Stimulated activated CD4-positive, alpha-beta T cell treated with anti-CD3 and anti-CD28 coated beads, Interleukin-12 subunit alpha, Interleukin-12 subunit beta, amount 100 ng/mL, for 48 hours (primary cell): Measurements from ENCODE around the gene SCFD2.

Experiments used
- DNase-seq, 3 donors: peaks; one replicate each; pipeline ENCODE4 v3.0.0-alpha.2; 2020; ENCODE audit warnings: low read depth in 2 of 3, low spot score in 1 of 3

Gene SCFD2

GRCh38 chr4:53019485-53020382, 346.1 kb downstream of the SCFD2 start:
- no peak for DNase-seq

- DNase-seq = no peak
Observed at GRCh38 chr4:53018471-53018870, 347.4 kb downstream of the SCFD2 start.

DNA sequence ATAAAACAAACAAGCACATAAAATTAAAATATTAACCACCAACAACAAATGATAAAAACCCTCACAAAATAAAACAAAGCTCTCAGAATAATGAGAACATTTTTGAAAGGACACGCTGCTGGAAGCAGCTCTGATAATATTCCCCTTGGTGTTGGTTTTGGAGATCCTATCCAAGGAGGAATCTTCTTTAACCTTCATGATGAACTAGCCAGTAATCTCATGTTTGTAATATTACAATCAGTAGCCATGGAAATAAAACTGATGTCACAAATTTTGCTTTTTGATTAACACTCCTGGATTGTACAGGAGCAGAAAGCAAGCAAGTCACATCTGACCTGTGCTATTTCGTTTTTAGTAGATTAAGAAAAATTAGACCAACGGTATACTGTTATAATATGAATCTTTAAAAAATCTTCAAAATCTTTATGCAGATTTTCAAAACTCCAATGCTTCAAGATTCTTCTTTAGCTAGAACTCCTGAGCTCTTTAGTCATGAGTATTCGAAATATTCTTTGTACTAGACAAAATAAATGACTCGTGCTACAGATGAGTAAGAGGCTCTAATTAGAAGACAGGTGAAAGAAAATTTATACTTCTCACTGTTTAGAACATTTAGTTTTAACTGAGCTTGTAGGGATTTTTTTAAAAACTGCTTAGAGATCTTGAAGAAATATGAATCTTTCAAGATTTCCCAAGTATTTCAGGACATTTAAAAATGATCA, 349.6 kb downstream of the SCFD2 start:
- no peak for DNase-seq

DNA sequence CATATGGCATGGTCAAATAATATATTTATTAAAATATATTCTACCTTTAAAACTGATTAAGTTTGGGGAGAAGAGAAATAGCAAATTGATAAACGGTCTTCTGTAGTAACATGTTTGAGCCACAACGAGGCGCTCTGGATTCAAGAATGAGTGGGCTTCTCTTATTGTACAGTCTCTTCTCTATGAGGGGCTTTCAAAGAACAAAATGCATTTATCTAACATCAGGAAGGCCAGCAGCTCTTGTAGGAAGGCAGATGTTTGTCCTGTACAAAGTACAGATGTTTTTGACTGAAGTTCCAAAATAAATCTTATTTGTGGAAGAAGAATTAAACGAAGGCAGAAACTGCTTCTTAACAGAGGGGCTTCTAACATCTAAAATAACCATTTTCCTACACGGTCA, 350.2 kb downstream of the SCFD2 start:
- peak in 2 of 3 donors; percentile 7 to 9 for DNase-seq

- DNase-seq = no peak
Observed at GRCh38 chr4:53014881-53015280, 351.0 kb downstream of the SCFD2 start.

DNA sequence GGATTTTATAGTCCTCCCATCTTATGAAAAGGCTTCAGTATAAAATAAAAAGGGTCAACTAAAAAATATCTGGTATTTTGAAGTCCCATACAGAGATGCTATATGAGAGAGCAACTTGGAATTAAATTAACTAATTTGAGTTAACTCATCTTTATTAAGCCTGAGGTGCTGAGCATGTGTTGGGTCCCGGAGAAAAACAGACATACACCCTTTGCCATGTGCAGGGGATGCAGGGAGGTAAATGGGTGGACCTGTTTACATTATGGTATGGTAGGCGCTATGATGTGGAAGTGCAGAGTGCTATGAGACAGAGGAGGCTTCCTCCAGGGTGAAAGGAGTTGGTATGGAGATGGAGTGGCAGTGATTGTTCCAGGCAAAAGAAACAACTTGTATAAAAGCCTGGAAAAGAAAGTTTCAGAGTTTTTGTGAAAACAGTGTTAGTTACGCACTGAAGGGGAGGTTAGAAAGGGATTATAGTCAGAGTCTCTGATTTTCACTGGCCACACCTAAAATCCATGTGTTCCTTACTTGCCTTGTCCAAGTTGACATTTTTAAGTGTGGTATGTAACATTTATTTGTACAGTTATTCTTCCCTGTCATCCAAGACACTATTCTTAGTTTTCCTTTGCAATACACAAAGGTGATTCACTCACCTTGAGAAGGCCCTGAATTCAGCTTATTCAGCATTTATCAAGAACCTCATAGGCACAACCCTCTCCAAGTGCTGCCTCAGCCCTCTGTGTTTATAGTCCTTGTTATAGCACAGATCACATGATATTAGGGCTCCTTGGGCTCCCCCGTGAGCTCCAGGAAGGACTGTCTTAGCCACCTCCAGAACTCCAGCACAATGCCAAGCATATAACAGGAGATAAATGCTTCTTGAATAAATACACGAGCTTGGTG, 351.7 kb downstream of the SCFD2 start:
- no peak for DNase-seq

- DNase-seq = no peak
Observed at GRCh38 chr4:53012738-53013137, 353.1 kb downstream of the SCFD2 start.

DNA sequence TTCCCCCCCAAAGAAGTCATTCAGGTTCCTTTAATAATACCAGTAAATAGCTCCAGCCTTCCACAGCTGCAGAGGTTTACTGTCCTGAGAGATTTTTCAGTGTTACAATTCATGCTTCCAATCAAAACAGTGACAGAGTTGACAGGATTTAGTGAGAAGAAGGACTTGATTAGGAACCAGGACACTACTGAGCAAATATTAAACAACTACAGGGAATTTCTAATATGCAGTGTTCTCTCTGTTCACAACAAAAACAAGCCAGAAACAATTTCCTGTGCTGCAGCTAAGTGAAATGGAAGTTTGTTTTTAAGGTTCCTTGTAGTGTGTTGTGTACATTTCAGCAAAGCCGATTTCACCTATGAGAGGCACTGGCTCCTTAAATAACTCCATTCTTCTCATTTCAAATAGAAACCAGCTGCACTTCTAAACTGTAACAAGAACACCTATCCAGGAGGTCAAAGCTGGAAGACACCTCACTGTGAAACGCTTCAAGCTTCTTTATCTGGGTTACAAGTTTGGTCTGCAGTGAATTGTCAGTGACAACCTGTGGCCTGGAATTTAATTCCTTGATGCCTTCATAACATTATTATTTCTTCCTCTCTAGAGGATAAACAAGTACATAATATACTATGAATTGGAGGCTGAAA, 354.5 kb downstream of the SCFD2 start:
- no peak for DNase-seq

GRCh38 chr4:53010318-53010717, 355.5 kb downstream of the SCFD2 start:
- no peak for DNase-seq

GRCh38 chr4:53009824-53010223, 356.0 kb downstream of the SCFD2 start:
- no peak for DNase-seq

DNA sequence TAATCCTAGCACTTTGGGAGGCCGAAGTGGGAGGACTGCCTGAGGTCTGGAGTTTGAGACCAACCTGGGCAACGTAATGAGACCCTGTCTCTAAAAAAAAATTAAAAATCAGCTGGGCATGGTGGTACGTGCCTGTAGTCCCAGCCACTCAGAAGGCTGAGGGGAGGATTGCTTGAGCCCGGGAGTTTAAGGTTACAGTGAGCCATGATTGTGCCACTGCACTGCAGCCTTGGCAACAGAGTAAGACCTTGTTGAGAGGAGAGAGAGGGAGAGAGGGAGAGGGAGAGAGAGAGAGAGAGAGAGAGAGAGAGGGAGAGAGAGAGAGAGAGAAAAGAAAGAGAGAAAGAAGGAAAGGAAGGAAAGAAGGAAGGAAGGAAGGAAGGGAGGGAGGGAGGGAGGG, 358.8 kb downstream of the SCFD2 start:
- no peak for DNase-seq

- no peak for DNase-seq
Observed at GRCh38 chr4:53005808-53006207, 360.1 kb downstream of the SCFD2 start.

- no peak for DNase-seq
Observed at GRCh38 chr4:53005149-53005546, 360.7 kb downstream of the SCFD2 start.

GRCh38 chr4:53004497-53005148, 361.2 kb downstream of the SCFD2 start:
- no peak for DNase-seq

DNA sequence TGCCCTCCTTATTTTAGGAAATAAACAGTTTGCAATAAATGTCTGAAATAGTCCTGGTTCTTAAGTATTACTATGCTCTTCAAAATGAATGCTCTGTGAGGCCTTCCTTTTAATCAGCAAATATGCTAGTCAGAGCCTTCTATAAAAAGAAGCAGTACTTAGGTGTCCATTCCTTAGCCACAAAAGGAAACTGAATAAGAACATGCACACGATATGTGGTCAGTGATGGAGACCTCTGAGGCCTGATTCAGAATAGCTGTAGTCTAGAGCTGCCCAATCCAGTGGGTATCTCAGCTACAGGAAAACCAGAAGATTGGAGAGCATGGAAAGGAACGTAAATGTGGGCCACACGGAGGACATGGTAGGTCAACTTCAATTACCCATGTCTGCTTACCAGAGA, 361.9 kb downstream of the SCFD2 start:
- DNase-seq = no peak

DNA sequence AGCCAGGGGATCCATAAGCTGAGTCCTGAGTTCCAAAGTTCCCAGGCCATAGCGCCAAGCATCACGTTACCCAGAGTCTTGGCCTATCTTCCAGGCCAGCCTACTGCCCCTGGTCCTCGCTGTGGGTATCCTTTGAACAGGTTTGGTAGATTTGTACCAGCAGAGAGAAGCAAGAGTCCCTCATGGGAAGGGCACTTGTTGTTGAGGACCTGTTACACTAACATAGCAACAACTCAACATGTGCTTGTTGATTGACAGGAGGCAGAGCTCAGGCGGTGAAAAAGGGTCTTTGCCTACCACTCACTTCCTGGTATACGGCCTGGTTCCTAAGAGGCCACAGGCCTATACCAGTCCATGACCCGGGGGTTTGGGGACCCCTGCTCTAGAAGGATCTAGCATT, 365.3 kb downstream of the SCFD2 start:
- DNase-seq = no peak

- no peak for DNase-seq
Observed at GRCh38 chr4:52999626-53000025, 366.2 kb downstream of the SCFD2 start.

DNA sequence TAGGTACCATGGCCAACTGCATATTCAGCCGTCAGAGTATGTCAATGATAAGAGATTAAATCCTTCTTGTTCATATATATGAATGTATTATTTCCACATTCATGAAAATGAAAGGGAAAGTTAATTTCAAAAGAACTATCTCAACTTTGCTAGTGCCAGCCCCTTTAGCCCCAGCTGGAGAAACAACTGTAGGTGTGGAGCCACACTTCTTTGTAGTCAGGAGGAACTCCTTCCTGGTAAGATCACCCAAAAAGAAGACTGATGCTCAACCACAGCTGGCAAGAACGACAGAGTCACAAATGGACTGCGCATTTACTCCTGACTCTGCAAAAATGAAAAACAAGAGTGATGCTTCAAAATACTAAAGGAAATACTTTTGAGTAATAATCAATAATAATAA, 367.4 kb downstream of the SCFD2 start:
- no peak for DNase-seq

DNA sequence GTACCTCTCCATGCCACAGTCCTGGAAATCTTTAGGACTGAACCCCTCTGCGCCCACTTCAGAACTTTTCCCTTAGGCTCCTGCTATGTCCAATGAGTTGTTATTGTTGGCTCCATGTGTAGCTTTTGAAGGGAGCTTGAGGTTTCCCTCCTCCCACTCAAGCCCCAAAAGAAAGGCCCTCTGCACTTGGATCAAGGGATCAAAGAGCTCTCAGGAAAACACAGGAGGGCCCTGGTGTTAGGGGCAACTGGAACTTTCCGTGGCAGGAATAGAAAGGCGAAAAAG, 368.8 kb downstream of the SCFD2 start:
- DNase-seq = no peak

DNA sequence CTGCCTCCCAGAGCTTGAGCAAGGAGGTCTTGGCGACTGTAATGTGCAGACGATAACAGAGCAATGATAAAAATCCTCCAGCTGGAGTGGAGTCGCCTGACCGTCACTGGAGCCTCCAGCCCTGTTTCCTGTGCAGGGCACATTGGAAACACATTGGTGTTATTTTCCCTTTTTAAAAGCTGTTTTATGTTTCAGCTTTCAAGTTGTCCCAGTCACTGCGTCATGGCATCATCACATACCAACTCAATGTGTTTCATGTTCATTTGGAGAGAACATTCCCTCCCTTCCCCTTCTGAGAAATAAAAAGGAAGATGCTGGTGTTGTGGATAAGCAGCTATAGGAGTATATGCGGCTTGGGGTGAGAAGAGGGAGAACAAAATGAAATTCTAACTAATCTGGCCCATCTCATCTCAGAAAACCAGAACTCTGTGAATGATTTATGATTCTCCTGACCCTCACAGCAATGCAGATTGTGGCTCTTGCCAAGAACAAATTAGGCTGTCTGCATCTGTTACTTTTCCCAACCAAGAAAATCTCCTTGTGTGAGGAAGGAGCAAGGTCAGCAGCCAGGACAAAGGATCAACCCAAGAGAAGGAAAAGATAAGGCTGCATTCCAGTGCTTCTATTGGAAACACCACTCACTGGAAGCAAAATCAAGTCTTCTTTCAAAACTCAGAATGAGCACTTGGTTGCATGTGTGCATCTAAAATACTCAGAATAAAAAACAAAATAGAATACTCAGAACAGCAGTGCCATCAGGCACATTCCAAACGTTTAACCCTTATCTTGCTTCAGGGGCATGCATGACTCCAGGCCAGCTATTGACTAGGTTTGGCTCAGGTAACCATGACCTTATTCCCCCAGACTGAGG, 369.4 kb downstream of the SCFD2 start:
- DNase-seq = no peak
